Fibroblast of skin of scalp (primary cell): Measurements from ENCODE around the gene MPRIP.
A peak's percentile ranks its signal among the peaks of the same experiment; 100 is the strongest.
"Not testable (repeated sequence)": the region's sequence is repeated elsewhere in the genome, so short reads cannot be mapped to it uniquely, and the experiment has no call there.

Experiments used
- DNase-seq: peaks from one replicate; pipeline ENCODE4 v3.0.0-alpha.2; 2013

The MPRIP gene

GRCh38 chr17:17151541-17151940, 109.3 kb downstream of the MPRIP start:
- peak; percentile 79 for DNase-seq

GRCh38 chr17:17151962-17152361, 109.7 kb downstream of the MPRIP start:
- DNase-seq: peak; percentile 94

GRCh38 chr17:17152385-17152784, 110.1 kb downstream of the MPRIP start:
- DNase-seq: peak; percentile 63

GRCh38 chr17:17153071-17153470, 110.8 kb downstream of the MPRIP start:
- no peak for DNase-seq

GRCh38 chr17:17153709-17154108, 111.5 kb downstream of the MPRIP start:
- DNase-seq: no peak

GRCh38 chr17:17154556-17154955, 112.3 kb downstream of the MPRIP start:
- DNase-seq: no peak

GRCh38 chr17:17154981-17155380, 112.7 kb downstream of the MPRIP start:
- no peak for DNase-seq

GRCh38 chr17:17155568-17155967, 113.3 kb downstream of the MPRIP start:
- no peak for DNase-seq

- DNase-seq: peak; percentile 27
These were observed 113.8 kb downstream of the MPRIP start for GRCh38 chr17:17156107-17156506.

GRCh38 chr17:17156511-17156910, 114.3 kb downstream of the MPRIP start:
- no peak for DNase-seq

GRCh38 chr17:17157041-17157440, 114.8 kb downstream of the MPRIP start:
- DNase-seq: no peak

GRCh38 chr17:17158506-17158905, 116.2 kb downstream of the MPRIP start:
- DNase-seq: not testable (repeated sequence)

- no peak for DNase-seq
These were observed 117.3 kb downstream of the MPRIP start for GRCh38 chr17:17159571-17159970.

GRCh38 chr17:17161121-17161520, 118.9 kb downstream of the MPRIP start:
- DNase-seq: no peak

GRCh38 chr17:17161759-17162158, 119.5 kb downstream of the MPRIP start:
- DNase-seq: no peak

GRCh38 chr17:17164156-17164555, 121.9 kb downstream of the MPRIP start:
- DNase-seq: no peak

- DNase-seq: no peak
These were observed 122.4 kb downstream of the MPRIP start for GRCh38 chr17:17164676-17165075.

GRCh38 chr17:17165666-17166308, 123.5 kb downstream of the MPRIP start:
- no peak for DNase-seq

- DNase-seq: no peak
These were observed 124.2 kb downstream of the MPRIP start for GRCh38 chr17:17166446-17166845.

- DNase-seq: no peak
These were observed 125.1 kb downstream of the MPRIP start for GRCh38 chr17:17167356-17167755.

GRCh38 chr17:17167986-17168385, 125.7 kb downstream of the MPRIP start:
- no peak for DNase-seq

- no peak for DNase-seq
These were observed 126.1 kb downstream of the MPRIP start for GRCh38 chr17:17168401-17168800.

GRCh38 chr17:17169396-17169795, 127.1 kb downstream of the MPRIP start:
- no peak for DNase-seq

GRCh38 chr17:17170346-17170985, 128.2 kb downstream of the MPRIP start:
- DNase-seq: no peak

GRCh38 chr17:17171186-17171585, 128.9 kb downstream of the MPRIP start:
- no peak for DNase-seq
